Sigmoid colon (tissue), 3 donors: ENCODE measurements around the gene HHIPL1.

Source experiments
- POLR2A ChIP-seq, 2 donors: fragments of 450-650 bp; IDR thresholded peaks; one replicate each; pipeline ENCODE4 v1.6.1; 2016; ENCODE audit warnings: antibody characterized with exemption in 2 of 2, mild to moderate bottlenecking in 2 of 2, moderate library complexity in 2 of 2
- TF ChIP-seq, protein P1 (sequence below), 4 experiments: fragments of 450-650 bp in 3 of 4; fragments of 200-600 bp in 1 of 4; IDR thresholded peaks; one replicate each; pipeline ENCODE4 v1.5.1; 2016 to 2019; ENCODE audit warnings: antibody characterized with exemption in 4 of 4, mild to moderate bottlenecking in 3 of 4, moderate library complexity in 2 of 4

DNA sequence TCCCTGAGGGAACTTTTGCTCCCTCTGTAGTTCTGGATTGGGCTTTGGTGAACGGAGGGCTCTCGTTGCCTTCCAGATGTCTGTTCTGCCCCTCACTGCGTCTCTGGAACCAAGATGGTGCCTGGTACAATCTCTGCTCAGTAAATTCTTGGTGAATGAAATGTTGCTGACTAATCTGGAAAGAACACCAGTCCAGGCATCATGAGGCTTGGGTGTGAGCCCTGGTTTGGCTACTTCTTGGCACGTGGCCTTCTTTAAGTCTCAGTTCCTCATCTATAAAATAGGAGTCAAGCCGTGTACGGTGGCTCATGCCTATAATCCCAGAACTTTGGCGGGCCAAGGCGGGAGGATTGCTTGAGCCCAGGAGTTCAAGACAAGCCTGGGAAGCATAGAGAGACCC is 4.3 kb downstream of the HHIPL1 start:
- TF ChIP-seq, protein P1, sequence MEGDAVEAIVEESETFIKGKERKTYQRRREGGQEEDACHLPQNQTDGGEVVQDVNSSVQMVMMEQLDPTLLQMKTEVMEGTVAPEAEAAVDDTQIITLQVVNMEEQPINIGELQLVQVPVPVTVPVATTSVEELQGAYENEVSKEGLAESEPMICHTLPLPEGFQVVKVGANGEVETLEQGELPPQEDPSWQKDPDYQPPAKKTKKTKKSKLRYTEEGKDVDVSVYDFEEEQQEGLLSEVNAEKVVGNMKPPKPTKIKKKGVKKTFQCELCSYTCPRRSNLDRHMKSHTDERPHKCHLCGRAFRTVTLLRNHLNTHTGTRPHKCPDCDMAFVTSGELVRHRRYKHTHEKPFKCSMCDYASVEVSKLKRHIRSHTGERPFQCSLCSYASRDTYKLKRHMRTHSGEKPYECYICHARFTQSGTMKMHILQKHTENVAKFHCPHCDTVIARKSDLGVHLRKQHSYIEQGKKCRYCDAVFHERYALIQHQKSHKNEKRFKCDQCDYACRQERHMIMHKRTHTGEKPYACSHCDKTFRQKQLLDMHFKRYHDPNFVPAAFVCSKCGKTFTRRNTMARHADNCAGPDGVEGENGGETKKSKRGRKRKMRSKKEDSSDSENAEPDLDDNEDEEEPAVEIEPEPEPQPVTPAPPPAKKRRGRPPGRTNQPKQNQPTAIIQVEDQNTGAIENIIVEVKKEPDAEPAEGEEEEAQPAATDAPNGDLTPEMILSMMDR (IDR thresholded peaks at IDR 0.05) = no peak
- TF ChIP-seq POLR2A (IDR thresholded peaks at IDR 0.05) = no peak
